Measurements from ENCODE around the gene CHRNA4. TPM values are rescaled to one million over a fixed set of nuclear protein-coding genes. Genes with fewer than 3 reads are reported as not detected.

CHRNA4 gene
- total RNA-seq, 4 donors from 2014 or later = 0.20 TPM; not detected in 3

DNA sequence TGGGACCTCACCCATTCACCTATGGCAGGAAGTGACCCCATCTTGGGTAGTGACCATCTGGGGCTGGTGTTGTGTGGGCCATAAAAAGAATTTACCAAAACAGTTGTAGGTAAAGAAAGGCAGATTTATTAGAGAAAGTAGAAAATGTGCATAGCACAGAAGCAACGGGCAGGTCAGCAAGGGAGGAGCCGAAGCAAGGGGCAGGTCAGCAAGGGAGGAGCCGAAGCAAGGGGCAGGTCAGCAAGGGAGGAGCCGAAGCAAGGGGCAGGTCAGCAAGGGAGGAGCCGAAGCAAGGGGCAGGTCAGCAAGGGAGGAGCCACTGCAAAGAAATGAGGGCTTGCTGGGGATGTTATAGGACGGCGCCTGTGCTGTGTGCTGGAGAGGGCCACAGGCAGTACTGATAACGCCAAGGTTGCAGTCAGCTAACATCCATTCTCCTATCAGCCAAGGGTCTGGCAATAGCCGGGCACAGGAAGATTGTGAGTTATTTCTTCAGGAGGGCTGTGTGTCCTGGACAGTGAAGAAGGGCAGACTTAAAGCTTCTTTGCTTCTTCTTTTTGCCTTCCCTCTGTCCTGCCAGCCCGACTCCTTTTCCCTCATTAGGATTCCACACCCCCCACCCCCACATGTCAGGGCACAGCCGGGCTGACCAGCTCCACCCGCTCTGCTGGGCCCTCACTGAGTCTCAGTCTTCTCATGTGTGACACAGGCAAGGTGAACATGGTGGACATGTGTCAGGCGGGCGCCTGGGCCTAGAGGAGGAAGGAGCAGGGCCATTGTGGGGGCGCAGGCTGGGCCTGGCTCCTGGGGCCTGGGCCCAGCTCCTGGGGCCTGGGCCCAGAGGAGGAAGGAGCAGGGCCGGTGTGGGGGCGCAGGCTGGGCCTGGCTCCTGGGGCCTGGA lies 31.6 kb upstream of the CHRNA4 start:
- no peaks in the 10 kb centered on the region for H3K4me1 ChIP-seq
- H3K4me3 ChIP-seq = no peak overlapping the region
- no peak for DNase-seq
- TF ChIP-seq, protein P1, sequence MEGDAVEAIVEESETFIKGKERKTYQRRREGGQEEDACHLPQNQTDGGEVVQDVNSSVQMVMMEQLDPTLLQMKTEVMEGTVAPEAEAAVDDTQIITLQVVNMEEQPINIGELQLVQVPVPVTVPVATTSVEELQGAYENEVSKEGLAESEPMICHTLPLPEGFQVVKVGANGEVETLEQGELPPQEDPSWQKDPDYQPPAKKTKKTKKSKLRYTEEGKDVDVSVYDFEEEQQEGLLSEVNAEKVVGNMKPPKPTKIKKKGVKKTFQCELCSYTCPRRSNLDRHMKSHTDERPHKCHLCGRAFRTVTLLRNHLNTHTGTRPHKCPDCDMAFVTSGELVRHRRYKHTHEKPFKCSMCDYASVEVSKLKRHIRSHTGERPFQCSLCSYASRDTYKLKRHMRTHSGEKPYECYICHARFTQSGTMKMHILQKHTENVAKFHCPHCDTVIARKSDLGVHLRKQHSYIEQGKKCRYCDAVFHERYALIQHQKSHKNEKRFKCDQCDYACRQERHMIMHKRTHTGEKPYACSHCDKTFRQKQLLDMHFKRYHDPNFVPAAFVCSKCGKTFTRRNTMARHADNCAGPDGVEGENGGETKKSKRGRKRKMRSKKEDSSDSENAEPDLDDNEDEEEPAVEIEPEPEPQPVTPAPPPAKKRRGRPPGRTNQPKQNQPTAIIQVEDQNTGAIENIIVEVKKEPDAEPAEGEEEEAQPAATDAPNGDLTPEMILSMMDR (IDR thresholded peaks at IDR 0.05) = no peak
- TF ChIP-seq POLR2AphosphoS5 (IDR thresholded peaks at IDR 0.05) = no peak
- no peak for TF ChIP-seq EP300 (IDR thresholded peaks at IDR 0.05; ENCODE audit: low read depth)
- TF ChIP-seq POLR2A (IDR thresholded peaks at IDR 0.05) = no peak
- no peaks in the 10 kb centered on the region for H3K36me3 ChIP-seq
- WGBS, 2 donors (ENCODE audit: low coverage in 1 of 2) = 67 to 87% methylated on average over 8 to 17 of the region's 17 CpGs
- in situ Hi-C loops (cut with MboI; ENCODE audit: low pct_ligation_motif_present in 1 of 4, low pct_unique_long_range_greater_than_20kb in 1 of 4, low sequenced_read_pairs in 3 of 4) (no loop called here), intact Hi-C loops (cut with DNase I; ENCODE audit: low total_unique reads) (no loop called here)
- peaks cover 18% of the 10 kb centered on the region for H3K27me3 ChIP-seq
- no peaks in the 10 kb centered on the region for H3K9me3 ChIP-seq
- no peak overlapping the region for H3K27ac ChIP-seq

DNA sequence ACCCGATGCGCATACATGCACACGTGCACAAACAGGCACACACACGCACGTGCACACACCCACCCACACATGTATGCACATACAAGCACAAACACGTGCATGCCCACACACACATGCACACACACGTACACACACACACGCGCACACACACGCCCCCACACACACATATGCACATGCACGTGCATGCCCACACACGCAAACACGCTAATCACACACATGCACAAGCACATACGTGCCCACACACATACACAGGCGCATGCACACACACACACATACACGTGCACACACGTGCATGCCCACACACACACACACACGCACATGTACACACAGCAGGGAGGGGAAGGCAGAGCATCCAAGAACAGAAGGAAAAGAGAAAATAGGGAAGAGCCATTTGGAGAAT lies 26.8 kb upstream of the CHRNA4 start:
- H3K4me3 ChIP-seq = no peak overlapping the region
- no peaks in the 10 kb centered on the region for H3K4me1 ChIP-seq
- peaks cover 5% of the 10 kb centered on the region for H3K27me3 ChIP-seq
- intact Hi-C loops (cut with DNase I; ENCODE audit: low total_unique reads) = no loop called here
- DNase-seq = no peak
- H3K27ac ChIP-seq = no peak overlapping the region
- 81 to 100% methylated on average over 4 to 18 of the region's 18 CpGs for WGBS, 2 donors (ENCODE audit: low coverage in 1 of 2)
- in situ Hi-C loops (cut with MboI; ENCODE audit: low pct_ligation_motif_present in 1 of 4, low pct_unique_long_range_greater_than_20kb in 1 of 4, low sequenced_read_pairs in 3 of 4) = no loop called here
- no peaks in the 10 kb centered on the region for H3K36me3 ChIP-seq
- TF ChIP-seq POLR2AphosphoS5 (IDR thresholded peaks at IDR 0.05) (no peak), POLR2A (IDR thresholded peaks at IDR 0.05) (no peak)
- H3K9me3 ChIP-seq = peaks cover 12 to 15% of the 10 kb centered on the region in 2 donors

DNA sequence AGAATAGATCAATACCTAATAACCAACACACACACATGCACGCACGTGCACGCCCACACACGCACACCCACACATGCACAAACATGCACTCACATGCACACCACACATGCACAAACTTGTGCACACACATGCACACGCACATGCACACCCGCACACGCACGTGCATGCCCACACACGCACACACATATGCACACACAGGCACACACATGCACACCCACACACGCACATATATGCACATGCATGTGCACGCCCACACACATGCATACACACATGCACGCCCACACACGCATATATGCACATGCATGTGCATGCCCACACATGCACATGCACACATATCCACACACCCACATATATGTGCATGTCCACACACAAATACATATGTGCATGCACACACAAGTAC lies 26.2 kb upstream of the CHRNA4 start:
- H3K4me3 ChIP-seq = no peak overlapping the region
- in situ Hi-C loops (cut with MboI; ENCODE audit: low pct_ligation_motif_present in 1 of 4, low pct_unique_long_range_greater_than_20kb in 1 of 4, low sequenced_read_pairs in 3 of 4) = no loop called here
- H3K4me1 ChIP-seq = no peaks in the 10 kb centered on the region
- intact Hi-C loops (cut with DNase I; ENCODE audit: low total_unique reads) = no loop called here
- no peak overlapping the region for H3K27ac ChIP-seq
- H3K9me3 ChIP-seq = peaks cover 12 to 15% of the 10 kb centered on the region in 2 donors
- WGBS, 2 donors (ENCODE audit: low coverage in 1 of 2) = 92 to 95% methylated on average over 12 to 13 of the region's 13 CpGs
- no peaks in the 10 kb centered on the region for H3K36me3 ChIP-seq
- peaks cover 10% of the 10 kb centered on the region for H3K27me3 ChIP-seq
- DNase-seq = no peak
- TF ChIP-seq, protein P1 (IDR thresholded peaks at IDR 0.05) = no peak
- TF ChIP-seq POLR2A (IDR thresholded peaks at IDR 0.05) (no peak), POLR2AphosphoS5 (IDR thresholded peaks at IDR 0.05) (no peak), EP300 (IDR thresholded peaks at IDR 0.05; ENCODE audit: low read depth) (no peak)

DNA sequence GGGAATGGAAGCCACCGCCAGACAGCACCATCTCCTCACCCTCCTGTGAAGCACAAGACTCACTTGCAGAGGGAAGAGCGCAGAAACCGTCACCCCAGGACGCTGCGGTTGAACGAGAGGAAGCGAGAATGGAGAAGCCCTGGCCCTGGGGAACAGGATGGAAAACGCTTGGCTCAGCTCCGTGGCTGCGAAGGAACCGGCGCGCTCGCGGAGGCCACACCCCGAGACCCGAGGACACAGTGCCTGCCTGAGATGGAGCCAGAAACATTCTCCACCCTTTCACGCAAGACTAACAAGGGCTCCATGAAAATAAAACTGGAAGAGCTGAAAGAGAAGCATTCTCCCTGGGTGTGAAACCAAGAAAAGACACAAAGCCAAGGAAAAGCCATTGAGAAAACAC lies 25.3 kb upstream of the CHRNA4 start:
- WGBS, 2 donors (ENCODE audit: low coverage in 1 of 2) = 89% methylated on average over 18 of the region's 18 CpGs; no CpG with 5 or more reads in 1 of the 2 donors
- Histone ChIP-seq H3K9me3 (peaks cover 12 to 15% of the 10 kb centered on the region in 2 donors), H3K27ac (no peak overlapping the region), H3K27me3 (peaks cover 16% of the 10 kb centered on the region), H3K4me3 (no peak overlapping the region), H3K4me1 (no peaks in the 10 kb centered on the region), H3K36me3 (no peaks in the 10 kb centered on the region)
- TF ChIP-seq, protein P1 (IDR thresholded peaks at IDR 0.05) = no peak
- TF ChIP-seq POLR2AphosphoS5 (IDR thresholded peaks at IDR 0.05) (no peak), POLR2A (IDR thresholded peaks at IDR 0.05) (no peak), EP300 (IDR thresholded peaks at IDR 0.05; ENCODE audit: low read depth) (no peak)
- DNase-seq = no peak
- intact Hi-C loops (cut with DNase I; ENCODE audit: low total_unique reads) (no loop called here), in situ Hi-C loops (cut with MboI; ENCODE audit: low pct_ligation_motif_present in 1 of 4, low pct_unique_long_range_greater_than_20kb in 1 of 4, low sequenced_read_pairs in 3 of 4) (no loop called here)
